ENCODE results near the gene HIVEP1. TPM values are rescaled to one million over a fixed set of nuclear protein-coding genes. Genes with fewer than 3 reads are reported as not detected.

The HIVEP1 gene
- total RNA-seq, 1 donor from 2014 or later, result 27.8 TPM

DNA sequence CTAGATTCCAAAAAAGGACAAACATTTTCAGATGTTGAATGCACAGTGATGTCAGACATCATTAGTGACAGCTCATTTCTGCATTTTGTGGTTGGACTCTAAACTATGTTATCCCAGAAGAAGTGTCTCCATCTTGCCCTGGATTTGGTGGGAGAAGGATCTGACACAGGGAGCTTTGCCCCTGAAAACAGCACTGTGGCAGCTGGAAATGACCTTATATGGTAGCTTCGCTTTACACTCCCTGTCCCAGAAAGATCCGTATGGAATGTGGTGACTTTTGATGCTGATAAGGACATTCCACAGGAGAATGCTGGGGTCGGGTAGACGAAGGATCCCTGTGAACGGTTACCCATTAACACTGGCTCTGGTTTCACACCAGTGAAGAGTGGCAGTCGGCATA, 190.9 kb downstream of the HIVEP1 start:
- TF ChIP-seq, protein P1, sequence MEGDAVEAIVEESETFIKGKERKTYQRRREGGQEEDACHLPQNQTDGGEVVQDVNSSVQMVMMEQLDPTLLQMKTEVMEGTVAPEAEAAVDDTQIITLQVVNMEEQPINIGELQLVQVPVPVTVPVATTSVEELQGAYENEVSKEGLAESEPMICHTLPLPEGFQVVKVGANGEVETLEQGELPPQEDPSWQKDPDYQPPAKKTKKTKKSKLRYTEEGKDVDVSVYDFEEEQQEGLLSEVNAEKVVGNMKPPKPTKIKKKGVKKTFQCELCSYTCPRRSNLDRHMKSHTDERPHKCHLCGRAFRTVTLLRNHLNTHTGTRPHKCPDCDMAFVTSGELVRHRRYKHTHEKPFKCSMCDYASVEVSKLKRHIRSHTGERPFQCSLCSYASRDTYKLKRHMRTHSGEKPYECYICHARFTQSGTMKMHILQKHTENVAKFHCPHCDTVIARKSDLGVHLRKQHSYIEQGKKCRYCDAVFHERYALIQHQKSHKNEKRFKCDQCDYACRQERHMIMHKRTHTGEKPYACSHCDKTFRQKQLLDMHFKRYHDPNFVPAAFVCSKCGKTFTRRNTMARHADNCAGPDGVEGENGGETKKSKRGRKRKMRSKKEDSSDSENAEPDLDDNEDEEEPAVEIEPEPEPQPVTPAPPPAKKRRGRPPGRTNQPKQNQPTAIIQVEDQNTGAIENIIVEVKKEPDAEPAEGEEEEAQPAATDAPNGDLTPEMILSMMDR (IDR thresholded peaks at IDR 0.05), result no peak
- H3K36me3 Mint-ChIP-seq (ENCODE audit: unreplicated experiment), result no peaks in the 10 kb centered on the region
- peaks cover 17% of the 10 kb centered on the region for H3K4me1 Mint-ChIP-seq (ENCODE audit: unreplicated experiment)
- H3K27ac Mint-ChIP-seq (ENCODE audit: unreplicated experiment), result no peak overlapping the region
- no peaks in the 10 kb centered on the region for H3K27me3 Mint-ChIP-seq (ENCODE audit: unreplicated experiment)
- H3K4me3 Mint-ChIP-seq (ENCODE audit: unreplicated experiment), result no peak overlapping the region
- DNase-seq (ENCODE audit: extremely low spot score, unreplicated experiment), result no peak
- H3K9me3 Mint-ChIP-seq (ENCODE audit: unreplicated experiment), result no peaks in the 10 kb centered on the region

DNA sequence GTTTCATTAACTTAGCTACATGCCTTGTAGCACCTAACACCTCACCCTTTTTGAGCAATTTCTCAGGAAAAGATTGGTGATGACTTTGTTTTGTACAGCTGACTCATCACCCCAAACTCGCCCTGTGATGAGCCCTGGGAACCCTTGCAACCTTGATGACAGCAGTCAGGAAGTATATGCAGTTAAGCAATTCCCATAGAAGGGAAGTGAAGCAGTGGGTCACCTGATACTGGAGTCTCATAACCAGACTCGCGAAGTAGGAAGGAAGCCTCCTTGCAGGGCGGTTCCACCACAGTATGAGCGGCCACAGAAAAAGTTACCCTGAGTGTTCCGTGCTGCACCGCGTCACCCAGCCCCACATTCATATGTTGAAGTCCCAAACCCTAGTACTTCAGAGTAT, 196.1 kb downstream of the HIVEP1 start:
- Mint-ChIP-seq H3K4me1 (ENCODE audit: unreplicated experiment) (peaks cover 6% of the 10 kb centered on the region), H3K4me3 (ENCODE audit: unreplicated experiment) (no peak overlapping the region), H3K27me3 (ENCODE audit: unreplicated experiment) (no peaks in the 10 kb centered on the region), H3K36me3 (ENCODE audit: unreplicated experiment) (no peaks in the 10 kb centered on the region), H3K9me3 (ENCODE audit: unreplicated experiment) (no peaks in the 10 kb centered on the region), H3K27ac (ENCODE audit: unreplicated experiment) (no peak overlapping the region)
- TF ChIP-seq, protein P1 (IDR thresholded peaks at IDR 0.05), result no peak
- DNase-seq (ENCODE audit: extremely low spot score, unreplicated experiment), result no peak

DNA sequence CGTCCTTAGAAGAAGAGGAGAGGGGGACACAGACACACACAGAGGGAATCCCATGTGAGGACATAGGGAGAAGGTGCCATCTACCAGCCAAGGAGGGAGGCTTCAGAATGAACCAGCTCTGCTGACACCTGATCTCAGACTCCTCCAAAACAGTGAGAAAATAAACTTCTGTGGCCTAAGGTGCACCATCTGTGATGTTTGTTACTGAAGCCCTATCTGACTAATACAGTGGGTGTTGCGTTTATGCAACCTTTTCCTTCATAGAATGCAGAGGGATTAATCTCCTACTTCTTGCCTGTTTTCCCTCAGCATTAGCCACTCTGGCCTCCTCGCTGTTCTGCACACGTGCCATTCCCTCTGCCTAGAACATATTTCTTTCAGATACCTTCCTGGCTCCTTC, 196.6 kb downstream of the HIVEP1 start:
- DNase-seq (ENCODE audit: extremely low spot score, unreplicated experiment), result no peak
- Mint-ChIP-seq H3K4me3 (ENCODE audit: unreplicated experiment) (no peak overlapping the region), H3K9me3 (ENCODE audit: unreplicated experiment) (no peaks in the 10 kb centered on the region), H3K27me3 (ENCODE audit: unreplicated experiment) (no peaks in the 10 kb centered on the region), H3K36me3 (ENCODE audit: unreplicated experiment) (no peaks in the 10 kb centered on the region), H3K27ac (ENCODE audit: unreplicated experiment) (no peak overlapping the region), H3K4me1 (ENCODE audit: unreplicated experiment) (peaks cover 2% of the 10 kb centered on the region)
- TF ChIP-seq, protein P1 (IDR thresholded peaks at IDR 0.05), result no peak

Other genes starting within 250 kb of the HIVEP1 start
- not detected in 2 replicates for gene ADTRP, start 233.5 kb upstream of the HIVEP1 start, total RNA-seq